ENCODE measurements around the gene DOCK1.

Gene DOCK1

DNA sequence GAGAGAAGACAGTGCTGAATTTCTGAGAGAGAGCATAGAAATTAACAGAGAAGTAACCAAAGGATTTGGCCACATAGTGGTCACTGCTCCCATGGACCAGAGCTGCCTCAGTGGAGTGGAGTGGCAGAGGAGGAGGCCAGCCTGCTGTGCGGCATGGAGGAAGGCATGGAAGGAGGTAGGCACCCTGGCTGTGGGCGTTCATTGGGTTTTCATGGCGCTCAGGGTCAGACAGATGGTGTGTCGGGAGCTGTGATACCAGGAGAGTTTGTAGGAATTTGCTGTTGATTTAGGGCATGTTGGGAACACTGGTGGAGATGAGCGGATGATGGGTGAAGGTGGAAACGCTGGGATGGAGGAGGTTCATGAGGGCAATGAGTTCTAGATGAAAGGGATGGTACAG is 370.0 kb downstream of the DOCK1 start:
- in situ Hi-C loops (cut with MboI; ENCODE audit: low sequenced_read_pairs, unreplicated experiment), result no loop called here
- TF ChIP-seq, protein P1, sequence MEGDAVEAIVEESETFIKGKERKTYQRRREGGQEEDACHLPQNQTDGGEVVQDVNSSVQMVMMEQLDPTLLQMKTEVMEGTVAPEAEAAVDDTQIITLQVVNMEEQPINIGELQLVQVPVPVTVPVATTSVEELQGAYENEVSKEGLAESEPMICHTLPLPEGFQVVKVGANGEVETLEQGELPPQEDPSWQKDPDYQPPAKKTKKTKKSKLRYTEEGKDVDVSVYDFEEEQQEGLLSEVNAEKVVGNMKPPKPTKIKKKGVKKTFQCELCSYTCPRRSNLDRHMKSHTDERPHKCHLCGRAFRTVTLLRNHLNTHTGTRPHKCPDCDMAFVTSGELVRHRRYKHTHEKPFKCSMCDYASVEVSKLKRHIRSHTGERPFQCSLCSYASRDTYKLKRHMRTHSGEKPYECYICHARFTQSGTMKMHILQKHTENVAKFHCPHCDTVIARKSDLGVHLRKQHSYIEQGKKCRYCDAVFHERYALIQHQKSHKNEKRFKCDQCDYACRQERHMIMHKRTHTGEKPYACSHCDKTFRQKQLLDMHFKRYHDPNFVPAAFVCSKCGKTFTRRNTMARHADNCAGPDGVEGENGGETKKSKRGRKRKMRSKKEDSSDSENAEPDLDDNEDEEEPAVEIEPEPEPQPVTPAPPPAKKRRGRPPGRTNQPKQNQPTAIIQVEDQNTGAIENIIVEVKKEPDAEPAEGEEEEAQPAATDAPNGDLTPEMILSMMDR (IDR thresholded peaks at IDR 0.05; ENCODE audit: borderline replicate concordance, control extremely low read depth, extremely low read depth, insufficient read depth, missing control alignments), result no peak

DNA sequence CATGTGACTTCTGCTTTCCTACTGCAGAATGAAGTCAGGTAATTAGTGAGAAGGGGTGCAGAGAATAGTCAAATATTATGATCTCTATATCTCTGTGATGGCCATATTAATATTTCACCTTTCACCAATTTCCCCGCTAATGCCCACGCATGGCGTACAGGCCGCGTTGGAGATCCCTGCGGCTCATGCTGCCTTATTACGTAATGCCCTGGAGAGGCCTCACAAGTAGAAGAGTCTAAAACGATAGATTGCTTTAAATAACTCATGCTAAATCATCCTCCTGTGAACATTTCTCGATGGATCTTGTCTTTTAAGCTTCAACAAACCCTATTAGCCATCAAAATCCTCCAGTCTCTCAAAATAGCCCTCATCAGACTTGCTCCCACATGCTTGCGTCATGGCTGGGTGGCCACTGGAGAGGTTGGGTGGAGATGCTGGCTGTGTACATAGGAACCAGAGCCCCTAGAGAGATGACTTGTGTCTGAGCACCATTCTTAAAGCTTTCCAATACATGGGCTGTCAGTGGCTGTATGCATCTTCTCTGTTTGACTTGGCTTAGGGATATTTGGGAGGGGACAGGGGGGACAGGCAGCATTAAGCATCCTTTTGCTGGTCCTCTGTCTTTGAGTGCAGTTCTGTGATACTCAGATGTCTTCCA is 370.7 kb downstream of the DOCK1 start:
- in situ Hi-C loops (cut with MboI; ENCODE audit: low sequenced_read_pairs, unreplicated experiment), result no loop called here
- TF ChIP-seq, protein P1 (IDR thresholded peaks at IDR 0.05; ENCODE audit: borderline replicate concordance, control extremely low read depth, extremely low read depth, insufficient read depth, missing control alignments), result no peak
- no peak for DNase-seq (ENCODE audit: low spot score)

More for the DNA sequence above, 370.0 kb downstream of the DOCK1 start:
- DNase-seq (ENCODE audit: low spot score), result no peak

DNA sequence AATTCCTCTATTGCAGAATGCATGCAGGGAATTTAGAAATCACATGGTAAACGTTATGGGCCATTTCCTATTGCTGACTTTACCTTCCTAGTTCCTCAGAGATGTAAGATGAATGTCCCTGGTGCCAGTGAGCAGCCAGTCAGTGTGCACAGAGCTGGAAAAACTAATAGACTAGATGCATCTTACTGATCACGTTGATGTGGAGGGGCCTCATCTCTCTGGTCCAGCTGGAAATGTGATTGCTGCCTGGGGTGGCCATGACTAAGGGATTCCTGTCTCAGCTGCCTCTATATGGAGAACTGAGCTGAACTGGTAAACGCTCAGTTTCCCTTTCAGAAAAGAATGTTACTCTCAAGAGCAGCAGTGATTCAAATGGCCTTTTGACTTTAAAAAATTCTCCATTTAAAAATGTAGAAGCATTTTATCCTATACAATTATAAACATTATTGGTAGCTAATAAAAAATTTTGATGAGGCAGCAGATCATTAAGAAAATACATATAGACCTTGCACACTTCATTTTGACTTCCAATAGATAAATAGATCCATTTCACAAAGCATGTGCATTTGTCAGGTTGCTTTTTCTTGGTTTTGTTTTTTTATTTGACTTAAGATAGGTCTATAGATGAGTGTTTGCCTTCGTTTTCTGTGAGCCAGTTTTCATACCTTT is 371.7 kb downstream of the DOCK1 start:
- in situ Hi-C loops (cut with MboI; ENCODE audit: low sequenced_read_pairs, unreplicated experiment), result no loop called here
- no peak for DNase-seq (ENCODE audit: low spot score)
- TF ChIP-seq, protein P1 (IDR thresholded peaks at IDR 0.05; ENCODE audit: borderline replicate concordance, control extremely low read depth, extremely low read depth, insufficient read depth, missing control alignments), result no peak

DNA sequence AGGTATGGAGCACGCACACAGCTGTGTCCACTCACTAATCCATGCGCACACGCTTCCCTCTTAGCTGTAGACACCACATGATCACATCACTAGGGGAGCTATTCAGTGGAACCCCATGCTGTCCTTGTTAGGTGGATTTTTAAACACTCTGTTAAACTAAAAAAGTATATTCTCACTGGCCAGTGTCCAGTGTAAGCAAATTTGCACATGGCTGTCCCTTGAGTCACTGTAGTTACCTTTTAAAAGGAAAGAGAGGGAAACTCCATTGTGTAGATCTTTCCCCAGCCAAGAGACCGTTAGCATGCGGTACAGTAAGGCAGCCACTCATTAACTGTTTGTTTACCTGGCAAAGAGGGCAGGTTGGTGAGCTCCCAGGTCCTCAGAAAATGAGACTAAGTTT is 372.8 kb downstream of the DOCK1 start:
- DNase-seq (ENCODE audit: low spot score), result no peak
- in situ Hi-C loops (cut with MboI; ENCODE audit: low sequenced_read_pairs, unreplicated experiment), result no loop called here
- TF ChIP-seq, protein P1 (IDR thresholded peaks at IDR 0.05; ENCODE audit: borderline replicate concordance, control extremely low read depth, extremely low read depth, insufficient read depth, missing control alignments), result no peak

DNA sequence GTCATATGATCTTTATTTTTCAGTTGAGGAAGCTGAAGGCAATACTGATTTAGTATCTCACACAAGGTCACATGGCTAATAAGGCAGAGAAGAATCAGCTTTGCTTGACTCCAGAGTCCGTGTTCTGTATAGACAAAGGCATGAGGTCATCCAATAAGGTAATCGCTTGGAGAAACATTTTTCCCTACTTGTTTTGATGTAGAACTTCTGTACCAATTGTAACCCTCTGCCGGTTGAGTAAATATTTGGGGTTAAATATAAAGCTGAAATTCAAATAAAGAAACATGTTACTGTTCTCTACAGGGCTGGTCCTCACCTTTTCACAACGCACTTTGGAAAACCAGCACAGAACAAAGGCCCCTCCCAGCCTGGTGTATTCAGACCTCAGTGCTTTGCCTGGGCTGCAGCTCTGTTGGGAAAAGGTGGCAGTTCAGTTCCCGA is 374.1 kb downstream of the DOCK1 start:
- TF ChIP-seq, protein P1 (IDR thresholded peaks at IDR 0.05; ENCODE audit: borderline replicate concordance, control extremely low read depth, extremely low read depth, insufficient read depth, missing control alignments), result no peak
- in situ Hi-C loops (cut with MboI; ENCODE audit: low sequenced_read_pairs, unreplicated experiment), result no loop called here
- no peak for DNase-seq (ENCODE audit: low spot score)

DNA sequence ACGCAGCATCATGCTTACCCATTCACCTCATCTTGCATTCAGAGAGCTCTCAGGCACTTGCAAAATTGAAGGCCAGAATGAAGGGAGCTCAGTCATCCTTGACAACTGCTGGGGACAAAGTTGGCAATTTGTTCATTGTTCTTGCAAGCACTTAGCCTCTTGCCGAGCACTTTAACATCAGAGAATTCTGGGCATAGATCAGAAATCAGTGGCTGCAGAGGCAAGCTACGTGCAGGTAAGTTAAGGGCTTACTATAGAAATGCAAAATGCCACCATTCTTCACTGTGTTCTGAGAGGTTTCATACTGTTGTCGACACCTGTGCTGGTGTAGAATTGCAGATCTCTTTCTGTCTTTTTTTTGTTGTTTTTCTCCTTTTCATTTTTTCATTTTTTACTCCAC is 375.2 kb downstream of the DOCK1 start:
- TF ChIP-seq, protein P1 (IDR thresholded peaks at IDR 0.05; ENCODE audit: borderline replicate concordance, control extremely low read depth, extremely low read depth, insufficient read depth, missing control alignments), result no peak
- no peak for DNase-seq (ENCODE audit: low spot score)
- in situ Hi-C loops (cut with MboI; ENCODE audit: low sequenced_read_pairs, unreplicated experiment), result no loop called here
